ENCODE data around the gene NCAM1.

- TF ChIP-seq, protein P1, sequence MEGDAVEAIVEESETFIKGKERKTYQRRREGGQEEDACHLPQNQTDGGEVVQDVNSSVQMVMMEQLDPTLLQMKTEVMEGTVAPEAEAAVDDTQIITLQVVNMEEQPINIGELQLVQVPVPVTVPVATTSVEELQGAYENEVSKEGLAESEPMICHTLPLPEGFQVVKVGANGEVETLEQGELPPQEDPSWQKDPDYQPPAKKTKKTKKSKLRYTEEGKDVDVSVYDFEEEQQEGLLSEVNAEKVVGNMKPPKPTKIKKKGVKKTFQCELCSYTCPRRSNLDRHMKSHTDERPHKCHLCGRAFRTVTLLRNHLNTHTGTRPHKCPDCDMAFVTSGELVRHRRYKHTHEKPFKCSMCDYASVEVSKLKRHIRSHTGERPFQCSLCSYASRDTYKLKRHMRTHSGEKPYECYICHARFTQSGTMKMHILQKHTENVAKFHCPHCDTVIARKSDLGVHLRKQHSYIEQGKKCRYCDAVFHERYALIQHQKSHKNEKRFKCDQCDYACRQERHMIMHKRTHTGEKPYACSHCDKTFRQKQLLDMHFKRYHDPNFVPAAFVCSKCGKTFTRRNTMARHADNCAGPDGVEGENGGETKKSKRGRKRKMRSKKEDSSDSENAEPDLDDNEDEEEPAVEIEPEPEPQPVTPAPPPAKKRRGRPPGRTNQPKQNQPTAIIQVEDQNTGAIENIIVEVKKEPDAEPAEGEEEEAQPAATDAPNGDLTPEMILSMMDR (IDR thresholded peaks at IDR 0.05) = no peak
- TF ChIP-seq POLR2A (IDR thresholded peaks at IDR 0.05) = no peak
These were observed 142.9 kb downstream of the NCAM1 start for GRCh38 chr11:113103932-113104690.

Measured in upper lobe of left lung (tissue), 4 donors.